NT2/D1 (cell line): Measurements from ENCODE around the gene FLII.

Experiments
- YY1 ChIP-seq: IDR thresholded peaks from 2 replicates; pipeline ENCODE4 v1.6.1; 2011; ENCODE audit not compliant: insufficient read length, insufficient read depth
- ZNF274 ChIP-seq: IDR thresholded peaks from 2 replicates; pipeline ENCODE4 v1.6.1; 2011; ENCODE audit warnings: mild to moderate bottlenecking, low read depth, low read length

DNA sequence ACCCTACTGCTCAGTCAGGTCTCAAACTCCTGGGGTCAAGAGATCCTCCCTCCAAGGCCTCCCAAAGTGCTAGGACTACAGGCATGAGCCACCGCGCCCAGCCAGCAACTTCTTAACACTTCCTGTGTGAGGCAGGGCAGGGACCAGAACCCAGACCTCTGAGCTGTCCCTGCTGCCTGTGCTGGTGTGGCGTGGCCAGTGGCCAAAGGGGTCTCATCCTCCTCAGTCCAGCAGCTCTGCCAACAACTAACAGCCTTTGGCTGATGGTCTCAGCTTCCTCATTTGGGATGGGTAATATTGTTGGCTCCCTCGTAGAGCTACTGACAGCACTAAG is 34.5 kb downstream of the FLII start:
- TF ChIP-seq ZNF274 (no peak), YY1 (no peak)
